OCI-LY1 (cell line): ENCODE results near the gene DHX36.

Experiments
- CTCF ChIP-seq: fragments of 200-600 bp; sonication (generic), shearing (Covaris generic); IDR thresholded peaks from 2 replicates; pipeline ENCODE4 v1.5.1; 2017; ENCODE audit warnings: mild to moderate bottlenecking, antibody characterized with exemption, low read length, moderate library complexity, mixed read lengths
- EZH2 ChIP-seq: fragments of 200-600 bp; sonication (generic), shearing (Covaris generic); IDR thresholded peaks from 2 replicates; pipeline ENCODE4 v1.8.0; 2017; ENCODE audit warnings: borderline replicate concordance, mixed run types, mild to moderate bottlenecking, antibody characterized with exemption, low read length, moderate library complexity, mixed read lengths

GRCh38 chr3:154273381-154273780, 50.9 kb downstream of the DHX36 start:
- TF ChIP-seq CTCF (no peak), EZH2 (no peak)
